GM19035 (cell line): ENCODE data around the gene TMEFF2.
"Not testable (repeated sequence)": the region's sequence is repeated elsewhere in the genome, so short reads cannot be mapped to it uniquely, and the experiment has no call there.

Experiments
- ATAC-seq: cut with Tn5 transposase; IDR thresholded peaks from one replicate; pipeline ENCODE4 v1.9.1; 2021; ENCODE audit not compliant: unreplicated experiment

Gene TMEFF2

DNA sequence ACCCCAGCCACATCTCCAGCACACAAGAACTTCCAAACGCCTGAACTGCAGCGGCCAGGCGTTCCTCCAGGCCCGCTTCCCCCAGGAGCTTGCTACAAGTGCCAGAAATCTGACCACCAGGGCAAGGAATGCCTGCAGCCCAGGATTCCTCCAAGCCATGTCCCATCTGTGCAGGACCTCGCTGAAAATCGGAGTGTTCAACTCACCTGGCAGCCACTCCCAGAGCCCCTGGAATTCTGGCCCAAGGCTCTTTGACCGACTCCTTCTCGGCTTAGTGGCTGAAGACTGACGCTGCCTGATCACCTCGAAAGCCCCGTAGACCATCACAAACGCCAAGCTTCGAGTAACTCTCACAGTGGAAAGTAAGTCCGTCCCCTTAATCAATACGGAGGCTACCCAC lies 62.1 kb downstream of the TMEFF2 start:
- ATAC-seq = not testable (repeated sequence)

DNA sequence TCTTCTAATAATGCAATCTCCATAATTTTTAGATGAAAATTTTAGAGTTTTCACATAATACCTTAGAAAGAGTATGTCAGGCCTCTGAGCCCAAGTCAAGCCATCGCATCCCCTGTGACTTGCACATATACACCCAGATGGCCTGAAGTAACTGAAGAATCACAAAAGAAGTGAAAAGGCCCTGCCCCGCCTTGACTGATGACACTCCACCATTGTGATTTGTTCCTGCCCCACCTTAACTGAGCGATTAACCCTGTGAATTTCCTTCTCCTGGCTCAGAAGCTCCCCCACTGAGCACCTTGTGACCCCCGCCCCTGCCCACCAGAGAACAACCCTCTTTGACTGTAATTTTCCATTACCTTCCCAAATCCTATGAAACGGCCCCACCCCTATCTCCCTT lies 64.4 kb downstream of the TMEFF2 start:
- ATAC-seq = not testable (repeated sequence)

GRCh38 chr2:192128655-192129054 lies 66.1 kb downstream of the TMEFF2 start:
- no peak for ATAC-seq

GRCh38 chr2:192127434-192127833 lies 67.3 kb downstream of the TMEFF2 start:
- ATAC-seq = no peak

GRCh38 chr2:192126912-192127311 lies 67.8 kb downstream of the TMEFF2 start:
- ATAC-seq = no peak

- no peak for ATAC-seq
These were observed 68.3 kb downstream of the TMEFF2 start for GRCh38 chr2:192126426-192126825.

DNA sequence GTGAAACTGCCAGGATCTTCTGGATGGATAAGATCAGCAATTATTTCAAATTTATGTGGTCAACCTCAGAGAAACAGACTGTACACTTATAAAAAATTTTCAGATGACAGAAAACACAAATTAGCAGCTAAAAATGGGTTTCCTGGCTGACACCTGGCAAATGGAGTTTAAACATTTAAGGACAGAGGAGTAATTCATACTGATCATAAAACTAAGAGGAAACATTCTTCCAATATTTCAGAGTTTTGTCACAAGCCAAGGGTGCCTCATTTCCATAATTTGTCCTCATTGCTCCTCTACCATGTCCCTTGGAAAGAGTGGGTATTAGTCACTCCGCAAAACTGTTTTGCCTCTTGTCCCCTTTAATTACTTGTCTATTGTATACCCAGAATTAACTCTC lies 70.2 kb downstream of the TMEFF2 start:
- no peak for ATAC-seq

GRCh38 chr2:192123847-192124246 lies 70.9 kb downstream of the TMEFF2 start:
- ATAC-seq = no peak

DNA sequence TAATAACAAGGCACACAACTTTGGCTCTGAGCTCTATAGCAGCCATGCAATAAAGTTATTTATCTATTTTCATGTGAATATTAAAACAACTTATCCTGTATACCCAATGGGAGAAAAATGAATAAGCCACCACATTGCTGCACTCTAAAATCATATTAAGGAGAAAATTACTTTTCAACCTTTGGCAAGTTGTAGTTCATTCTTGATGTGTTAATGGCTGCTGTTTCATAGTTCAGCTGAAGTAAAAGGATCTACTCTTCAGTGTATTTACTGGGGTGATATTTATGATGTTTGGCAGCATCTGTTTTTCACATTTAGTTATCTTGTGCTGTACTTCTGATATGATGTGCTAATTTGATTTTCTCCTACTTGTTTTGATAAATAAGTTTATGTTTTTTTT lies 71.8 kb downstream of the TMEFF2 start:
- ATAC-seq = no peak

DNA sequence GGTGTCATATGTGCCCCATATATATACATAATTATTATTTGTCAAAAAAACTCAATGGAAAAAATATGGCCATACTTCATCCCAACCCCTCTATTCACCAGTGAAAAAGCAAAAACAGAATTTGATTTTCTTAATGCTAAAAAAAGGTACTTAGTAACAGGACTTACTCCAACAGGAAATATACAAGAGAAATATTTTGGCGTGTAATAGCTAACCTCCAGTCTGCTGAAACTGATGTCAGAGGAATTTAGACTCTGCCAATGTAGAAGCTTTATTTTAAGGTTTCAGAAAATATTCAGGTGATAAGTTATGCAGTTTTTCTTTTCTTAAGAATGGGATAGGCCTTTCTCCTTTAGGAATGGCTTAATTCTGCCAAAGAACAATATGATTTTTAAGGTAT lies 72.6 kb downstream of the TMEFF2 start:
- no peak for ATAC-seq

DNA sequence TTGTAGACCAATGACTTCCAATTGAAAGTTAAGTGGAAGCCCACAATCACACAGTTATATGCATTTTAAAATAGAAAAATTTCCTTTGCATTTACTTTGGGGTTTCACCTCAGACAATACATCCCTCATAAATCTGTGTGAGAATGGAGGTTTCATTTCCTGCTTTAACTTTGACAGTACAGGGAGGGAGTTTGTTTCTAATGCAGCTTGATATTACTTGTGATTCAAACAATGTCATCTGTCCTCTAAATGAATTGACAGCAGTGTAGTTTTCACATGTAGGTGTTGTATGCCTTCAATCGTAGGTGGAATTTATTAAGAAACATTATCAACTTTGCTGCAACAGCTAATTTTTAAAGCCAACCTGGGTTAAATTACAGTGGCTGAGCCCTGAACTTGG lies 75.2 kb downstream of the TMEFF2 start:
- no peak for ATAC-seq

DNA sequence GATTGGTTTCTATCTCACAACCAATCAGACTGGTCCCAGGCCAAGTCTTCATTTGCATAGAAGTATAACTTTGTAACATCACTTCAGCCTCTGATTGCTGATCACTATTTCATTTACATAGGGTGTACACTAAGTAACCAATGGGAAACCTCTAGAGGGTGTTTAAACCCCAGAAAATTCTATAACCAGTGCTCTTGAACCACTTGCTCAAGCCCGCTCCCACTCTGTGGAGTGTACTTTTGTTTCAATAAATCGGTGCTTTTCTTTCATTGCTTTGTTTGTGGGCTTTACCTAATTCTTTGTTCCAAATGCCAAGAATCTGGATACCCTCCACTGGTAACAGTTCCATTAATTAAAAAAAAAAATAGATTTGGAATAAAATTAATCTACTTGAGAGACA lies 77.0 kb downstream of the TMEFF2 start:
- no peak for ATAC-seq

- ATAC-seq = not testable (repeated sequence)
These were observed 83.2 kb downstream of the TMEFF2 start for GRCh38 chr2:192111536-192111935.

- no peak for ATAC-seq
These were observed 95.0 kb downstream of the TMEFF2 start for GRCh38 chr2:192099742-192100141.

- ATAC-seq = peak; percentile 54
These were observed 95.8 kb downstream of the TMEFF2 start for GRCh38 chr2:192098814-192099491.

DNA sequence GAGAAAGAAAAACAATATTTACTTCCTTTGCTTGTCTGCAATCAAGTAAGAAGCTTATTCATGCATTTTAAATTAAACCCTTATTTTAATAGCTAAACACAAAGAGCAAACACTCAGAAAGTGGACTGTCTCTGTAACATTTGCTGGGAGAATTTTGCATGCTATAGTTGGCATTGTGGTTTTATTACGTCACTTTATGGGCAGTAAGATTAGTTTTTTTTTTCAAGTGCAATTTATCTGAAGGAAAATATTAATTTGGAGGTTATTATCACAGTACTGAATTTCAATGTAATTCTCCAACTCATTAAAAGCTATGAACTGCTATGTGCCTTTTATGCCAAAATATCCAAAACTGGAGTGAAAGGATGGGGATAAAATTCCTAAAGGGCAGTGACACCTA lies 103.3 kb downstream of the TMEFF2 start:
- no peak for ATAC-seq

DNA sequence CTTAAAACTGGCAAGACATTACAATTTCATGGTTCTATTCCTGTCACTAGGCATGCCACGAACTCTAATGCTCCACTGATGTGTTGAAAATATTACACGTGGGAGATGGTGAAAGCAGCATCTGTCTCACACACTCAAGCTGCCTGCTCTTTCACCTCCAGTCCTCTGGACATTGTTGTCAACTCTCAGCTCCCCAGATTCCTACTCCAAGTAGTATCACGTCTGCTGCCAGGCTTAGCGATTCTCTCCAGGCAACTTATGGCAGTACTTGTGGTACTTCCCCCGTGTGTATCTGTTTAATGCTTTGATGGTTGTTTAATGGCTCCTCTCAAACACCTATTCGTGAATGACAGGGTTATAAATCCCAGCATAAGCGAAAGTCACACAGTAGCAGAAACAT lies 103.8 kb downstream of the TMEFF2 start:
- no peak for ATAC-seq

GRCh38 chr2:192087398-192087958 lies 107.3 kb downstream of the TMEFF2 start:
- no peak for ATAC-seq

GRCh38 chr2:192082121-192082520 lies 112.6 kb downstream of the TMEFF2 start:
- no peak for ATAC-seq

DNA sequence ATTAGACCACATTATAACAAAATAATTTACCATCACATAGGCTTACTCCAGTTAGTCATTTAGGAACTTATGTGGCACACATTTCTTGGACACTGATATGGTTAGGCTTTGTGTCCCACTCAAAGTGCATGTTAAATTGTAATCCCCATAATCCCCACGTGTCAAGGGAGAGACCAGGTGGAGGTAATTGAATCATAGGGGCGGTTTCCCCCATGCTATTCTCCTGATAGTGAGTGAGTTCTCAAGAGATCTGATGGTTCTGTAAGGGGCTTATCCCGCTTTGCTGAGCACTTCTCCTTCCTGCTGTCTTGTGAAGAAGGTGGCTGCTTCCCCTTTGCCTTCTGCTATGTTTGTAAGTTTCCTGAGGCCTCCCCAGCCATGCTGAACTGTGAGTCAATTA lies 114.6 kb downstream of the TMEFF2 start:
- ATAC-seq = not testable (repeated sequence)

DNA sequence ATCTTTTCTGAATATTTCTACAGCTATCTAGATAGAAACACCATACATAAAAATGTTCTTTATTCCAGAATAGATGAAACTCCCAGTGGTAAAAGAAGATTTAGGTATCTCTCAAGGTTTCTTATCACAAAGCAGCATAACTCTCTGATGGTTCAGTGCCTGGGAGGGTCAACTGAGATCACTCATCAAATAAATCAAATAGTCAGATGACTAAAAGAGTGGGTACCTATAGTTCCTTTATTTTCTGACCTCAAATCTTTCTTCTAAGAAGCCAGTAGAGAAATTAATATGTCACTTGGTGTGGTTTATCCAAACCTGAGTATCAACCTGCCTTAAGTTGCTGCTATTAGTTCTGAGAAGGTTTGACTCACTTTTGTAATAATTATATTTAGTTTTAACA lies 120.9 kb downstream of the TMEFF2 start:
- no peak for ATAC-seq

GRCh38 chr2:192072778-192073177 lies 122.0 kb downstream of the TMEFF2 start:
- ATAC-seq = no peak

DNA sequence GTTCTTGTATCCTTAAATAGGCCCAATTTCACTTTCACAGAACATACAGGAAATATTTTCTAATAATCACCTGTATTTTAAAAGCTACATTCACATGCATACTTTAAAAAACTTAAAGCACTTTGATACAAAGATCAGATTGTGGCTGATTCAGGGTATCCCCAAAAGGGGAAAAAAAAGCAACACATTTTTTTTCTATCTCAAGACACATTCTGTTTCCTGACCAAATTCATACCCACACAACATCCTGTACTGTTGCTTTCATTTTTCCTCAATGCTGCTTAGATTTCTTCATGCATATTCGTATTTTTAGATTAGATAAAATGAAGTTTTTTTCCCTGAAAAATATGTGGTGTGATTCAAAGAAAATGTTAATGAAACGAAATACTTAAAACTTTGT lies 122.5 kb downstream of the TMEFF2 start:
- ATAC-seq = no peak
